Aorta (tissue), 5 donors: ENCODE measurements around the gene LAMB3. TPM values are rescaled to one million over a fixed set of nuclear protein-coding genes. Genes with fewer than 3 reads are reported as not detected.

ENCODE experiments used
- ATAC-seq: fragments of 200-7000 bp; cut with Tn5 transposase; one replicate; pipeline ENCODE4 v1.9.1; 2022; ENCODE audit warnings: moderate library complexity; ENCODE audit not compliant: low FRiP score
- DNase-seq, 2 donors: peaks; one replicate each; pipeline ENCODE4 v3.0.0-alpha.2; 2020
- H3K27ac ChIP-seq, 2 donors: one replicate each; pipeline ENCODE4 v1.5.1; 2013; ENCODE audit warnings: low read length in 2 of 2, mild to moderate bottlenecking in 2 of 2, moderate library complexity in 2 of 2, control low read depth in 1 of 2, inconsistent platforms in 1 of 2, low read depth in 1 of 2
- H3K27me3 ChIP-seq, 2 donors: one replicate each; pipeline ENCODE4 v1.6.1; 2013; ENCODE audit warnings: control low read depth in 1 of 2, low read length in 1 of 2, mild to moderate bottlenecking in 1 of 2, moderate library complexity in 1 of 2; ENCODE audit not compliant: insufficient read depth in 2 of 2, control insufficient read depth in 1 of 2
- H3K36me3 ChIP-seq, 2 donors: one replicate each; pipeline ENCODE4 v1.6.1; 2013; ENCODE audit warnings: control low read depth in 1 of 2, low read length in 1 of 2, mild to moderate bottlenecking in 1 of 2; ENCODE audit not compliant: insufficient read depth in 2 of 2, control insufficient read depth in 1 of 2
- H3K4me1 ChIP-seq, 2 donors: one replicate each; pipeline ENCODE4 v1.6.1; 2013; ENCODE audit warnings: low read length in 2 of 2, control low read depth in 1 of 2, mild to moderate bottlenecking in 1 of 2, moderate library complexity in 1 of 2; ENCODE audit not compliant: insufficient read depth in 2 of 2, control insufficient read depth in 1 of 2
- H3K4me3 ChIP-seq, 2 donors: one replicate each; pipeline ENCODE4 v1.5.1; 2013; ENCODE audit warnings: low read length in 2 of 2, control low read depth in 1 of 2, mild to moderate bottlenecking in 1 of 2
- H3K9me3 ChIP-seq: one replicate; pipeline ENCODE4 v1.6.1; 2013; ENCODE audit warnings: mild to moderate bottlenecking, low read length; ENCODE audit not compliant: control insufficient read depth
- WGBS, 2 donors: extraction: QIAGEN DNeasy Blood & Tissue Kit; methylation state at CpG; one replicate each; pipeline ENCODE4 v1.1.7; 2013; 5-methylcytosine and 5-hydroxymethylcytosine counted together
- intact Hi-C, 2 donors: fragments of 100-400 bp; cut with DNase I; formaldehyde crosslinking; loops; one replicate each; pipeline versions ENCODE4 v1.14.2 to v1.15.0; 2022
- polyA plus RNA-seq, 2 donors: library from polyadenylated mRNA; stranded (reverse); fragments of 200-250 nt; gene quantifications; one replicate each; pipeline ENCODE4 v1.2.3, GENCODE V29; 2013
- total RNA-seq, 2 donors: library from RNA; stranded (reverse); fragmentation: NEBNext Ultra II Directional; extraction: Animal tissue kit (Norgen Biotek cat#: 25700); gene quantifications; one replicate each; pipeline ENCODE4 v1.2.1, GENCODE V29; 2021
- donor health status: healthy with polysubstance abuse.
- donor health status: Bipolar disorder and iron deficiency.
- donor health status: DM: no; HTN: no; CAD: no.
- donor health status: DM: no; HTN: no; CAD: no.
- donor health status: DM: yes; HTN: yes; CAD: no.

The LAMB3 gene
- total and polyA plus RNA-seq, 4 donors, result 0.84 to 5.4 (median 4.6) TPM

DNA sequence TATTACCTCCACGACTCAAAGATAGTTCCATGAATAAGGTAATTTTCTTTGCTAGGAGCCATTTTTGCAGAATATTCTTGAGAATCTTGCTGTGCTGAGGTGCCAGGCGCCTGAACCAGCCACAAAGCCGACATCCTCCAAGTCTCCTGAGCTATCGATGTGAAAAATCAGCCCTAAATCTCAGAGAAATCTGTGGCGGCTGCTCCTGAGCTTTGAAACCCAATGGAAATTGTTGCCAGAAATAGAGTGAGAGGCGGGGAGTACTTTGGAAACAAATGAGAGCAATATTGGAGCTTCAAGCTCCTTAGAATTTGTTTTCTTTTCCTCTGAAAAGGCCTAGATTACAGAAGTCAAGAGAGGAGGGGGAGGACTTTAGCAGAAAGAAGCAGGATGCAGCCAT, 62.4 kb downstream of the LAMB3 start:
- intact Hi-C loops, result no loop called here
- H3K27me3 ChIP-seq, result no peaks in the 10 kb centered on the region
- ATAC-seq, result no peak
- no peak overlapping the region for H3K27ac ChIP-seq
- no peaks in the 10 kb centered on the region for H3K9me3 ChIP-seq
- DNase-seq, result no peak
- no peak overlapping the region for H3K4me3 ChIP-seq
- no peaks in the 10 kb centered on the region for H3K36me3 ChIP-seq
- WGBS, 2 donors, result 86 to 87% methylated on average over 6 of the region's 6 CpGs
- no peaks in the 10 kb centered on the region for H3K4me1 ChIP-seq

- H3K4me1 ChIP-seq, result no peaks in the 10 kb centered on the region
- no peak overlapping the region for H3K4me3 ChIP-seq
- no peaks in the 10 kb centered on the region for H3K27me3 ChIP-seq
- WGBS, 2 donors, result 97 to 98% methylated on average over 2 of the region's 2 CpGs
- H3K27ac ChIP-seq, result no peak overlapping the region
- ATAC-seq (no peak), DNase-seq (no peak)
- no peaks in the 10 kb centered on the region for H3K36me3 ChIP-seq
- no peaks in the 10 kb centered on the region for H3K9me3 ChIP-seq
- intact Hi-C loops, result no loop called here
Observed at GRCh38 chr1:209589440-209589839, 62.8 kb downstream of the LAMB3 start.

GRCh38 chr1:209587789-209588188, 64.4 kb downstream of the LAMB3 start:
- Histone ChIP-seq H3K9me3 (no peaks in the 10 kb centered on the region), H3K36me3 (no peaks in the 10 kb centered on the region), H3K4me3 (no peak overlapping the region), H3K27me3 (peaks cover 0 to 4% of the 10 kb centered on the region in 2 donors), H3K4me1 (no peaks in the 10 kb centered on the region), H3K27ac (no peak overlapping the region)
- DNase-seq (no peak), ATAC-seq (no peak)
- WGBS, 2 donors, result 86 to 89% methylated on average over 3 of the region's 3 CpGs
- intact Hi-C loops, result no loop called here

DNA sequence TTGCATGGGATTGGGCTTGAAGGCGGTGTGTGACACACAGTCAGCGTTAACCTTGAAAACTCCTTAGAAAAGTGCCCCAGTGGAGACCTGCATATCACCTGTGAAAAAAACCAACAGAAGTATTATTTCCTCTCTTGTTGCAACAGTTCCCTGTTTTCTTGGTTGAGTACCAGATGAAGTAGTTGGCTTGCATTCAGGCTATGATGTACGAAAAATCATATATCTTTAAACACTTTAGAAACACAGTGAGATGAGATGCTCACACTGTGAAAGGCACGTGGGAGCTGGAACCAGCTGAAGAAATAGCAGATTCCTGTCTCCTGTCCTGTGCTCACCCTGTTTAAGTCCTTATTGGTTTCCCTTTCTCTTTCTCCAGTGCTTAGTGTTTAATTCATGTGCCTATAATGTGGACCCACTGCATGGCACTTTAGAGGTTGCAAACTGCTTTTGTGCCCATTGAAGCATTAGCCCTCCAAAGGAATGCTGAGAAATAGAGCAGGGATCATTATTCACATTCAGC, 65.9 kb downstream of the LAMB3 start:
- H3K36me3 ChIP-seq, result no peaks in the 10 kb centered on the region
- DNase-seq, result no peak
- H3K4me1 ChIP-seq, result no peaks in the 10 kb centered on the region
- peaks cover 0 to 4% of the 10 kb centered on the region in 2 donors for H3K27me3 ChIP-seq
- no peak overlapping the region for H3K27ac ChIP-seq
- ATAC-seq, result no peak
- H3K4me3 ChIP-seq, result no peak overlapping the region
- intact Hi-C loops, result no loop called here
- no peaks in the 10 kb centered on the region for H3K9me3 ChIP-seq
- WGBS, 2 donors, result 67 to 70% methylated on average over 4 of the region's 4 CpGs

GRCh38 chr1:209585672-209586071, 66.6 kb downstream of the LAMB3 start:
- Histone ChIP-seq H3K4me3 (no peak overlapping the region), H3K9me3 (no peaks in the 10 kb centered on the region), H3K36me3 (no peaks in the 10 kb centered on the region), H3K4me1 (no peaks in the 10 kb centered on the region), H3K27ac (no peak overlapping the region), H3K27me3 (peaks cover 0 to 4% of the 10 kb centered on the region in 2 donors)
- intact Hi-C loops, result no loop called here
- DNase-seq (peak; percentile 62 to 78), ATAC-seq (peak; percentile 13)
- WGBS, 2 donors, result 1% methylated on average over 23 of the region's 23 CpGs

DNA sequence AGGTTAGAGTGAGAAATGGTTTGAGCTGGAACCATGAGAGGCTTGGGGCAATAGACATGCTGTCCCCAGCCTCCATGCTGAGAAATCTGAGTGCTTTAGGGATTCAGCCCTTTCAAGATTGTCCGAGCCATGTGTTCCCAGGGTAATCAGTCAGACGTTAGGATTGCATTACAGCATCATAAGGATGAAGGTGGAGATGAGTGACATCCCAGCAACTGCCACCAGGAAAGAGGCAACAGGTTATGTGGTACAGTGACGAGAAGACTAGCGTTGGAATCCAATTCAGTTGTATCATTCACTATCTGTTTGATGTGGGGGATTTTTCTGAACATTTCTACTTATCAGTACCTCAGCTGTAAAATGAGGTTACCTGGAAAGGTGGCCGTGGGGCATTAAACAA, 67.0 kb downstream of the LAMB3 start:
- intact Hi-C loops, result no loop called here
- ATAC-seq (no peak), DNase-seq (no peak)
- Histone ChIP-seq H3K4me3 (no peak overlapping the region), H3K27me3 (peaks cover 0 to 4% of the 10 kb centered on the region in 2 donors), H3K36me3 (no peaks in the 10 kb centered on the region), H3K9me3 (no peaks in the 10 kb centered on the region), H3K4me1 (no peaks in the 10 kb centered on the region), H3K27ac (no peak overlapping the region)
- 47 to 51% methylated on average over 5 of the region's 5 CpGs for WGBS, 2 donors

DNA sequence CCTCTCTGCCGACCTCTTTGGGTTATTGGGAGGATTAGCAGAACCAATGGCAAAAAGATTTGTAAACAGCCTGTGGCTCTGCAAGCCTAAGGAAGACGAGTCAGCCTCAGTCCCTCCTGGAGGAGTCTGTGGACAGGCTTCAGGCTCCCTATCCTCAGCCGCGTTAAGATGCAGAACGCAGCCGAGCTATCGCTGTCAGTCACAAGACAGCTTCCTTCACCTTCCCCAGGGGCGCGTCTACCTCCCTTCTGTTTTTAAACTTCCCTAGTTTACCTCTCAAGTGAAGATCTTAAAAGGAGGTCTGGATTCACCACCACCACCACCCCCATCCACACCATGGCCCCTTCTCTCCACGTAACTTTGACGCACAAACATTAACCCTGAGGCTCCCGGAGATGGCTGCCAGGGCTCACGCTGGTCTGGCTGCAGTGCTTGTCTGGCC, 68.0 kb downstream of the LAMB3 start:
- Histone ChIP-seq H3K27ac (no peak overlapping the region), H3K36me3 (no peaks in the 10 kb centered on the region), H3K9me3 (no peaks in the 10 kb centered on the region), H3K27me3 (peaks cover 0 to 4% of the 10 kb centered on the region in 2 donors), H3K4me1 (no peaks in the 10 kb centered on the region), H3K4me3 (no peak overlapping the region)
- 25% methylated on average over 13 of the region's 13 CpGs for WGBS, 2 donors
- ATAC-seq, result no peak
- no peak for DNase-seq
- intact Hi-C loops, result no loop called here

DNA sequence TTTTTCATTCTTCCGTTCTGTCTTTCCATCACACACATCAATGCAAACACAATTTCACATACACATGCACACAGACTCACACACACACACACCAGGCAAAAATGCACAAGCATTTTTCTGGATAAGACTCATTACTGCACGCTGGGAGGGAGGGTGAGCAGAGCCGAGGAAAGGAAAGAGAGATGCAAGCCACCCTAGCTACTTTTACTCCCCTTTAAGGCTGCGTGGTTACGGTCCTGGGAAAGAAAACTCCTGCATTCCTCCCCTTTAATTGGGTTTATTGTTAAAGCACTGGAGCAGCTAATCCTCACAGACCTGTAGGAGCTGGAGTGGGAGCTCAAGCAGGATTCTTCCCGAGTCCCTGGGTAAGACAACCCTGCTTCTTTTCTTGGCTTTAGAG, 68.8 kb downstream of the LAMB3 start, which contains the start of gene CAMK1G:
TSS of gene CAMK1G (plus strand) at position 307 of the 400 bp plus-strand sequence. CDS start 11,270 bp downstream, outside the sequence.
- 4 to 8% methylated on average over 6 of the region's 6 CpGs for WGBS, 2 donors
- H3K27me3 ChIP-seq, result peaks cover 0 to 4% of the 10 kb centered on the region in 2 donors
- no peaks in the 10 kb centered on the region for H3K9me3 ChIP-seq
- H3K27ac ChIP-seq, result no peak within 1 kb of the TSS
- intact Hi-C loops, result no loop called here
- no peak for DNase-seq
- H3K36me3 ChIP-seq, result no peaks in the 10 kb centered on the region
- H3K4me3 ChIP-seq, result no peak within 1 kb of the TSS
- no peak for ATAC-seq
- no peaks in the 10 kb centered on the region for H3K4me1 ChIP-seq

- DNase-seq (no peak), ATAC-seq (no peak)
- Histone ChIP-seq H3K36me3 (no peaks in the 10 kb centered on the region), H3K4me1 (no peaks in the 10 kb centered on the region), H3K9me3 (no peaks in the 10 kb centered on the region), H3K27ac (no peak overlapping the region), H3K27me3 (peaks cover 0 to 4% of the 10 kb centered on the region in 2 donors), H3K4me3 (no peak overlapping the region)
- 42 to 90% methylated on average over 2 of the region's 2 CpGs for WGBS, 2 donors
- intact Hi-C loops, result no loop called here
Observed at GRCh38 chr1:209580577-209580976, 71.6 kb downstream of the LAMB3 start.
